ENCODE measurements around the gene ABCB8. TPM values are rescaled to one million over a fixed set of nuclear protein-coding genes. Genes with fewer than 3 reads are reported as not detected.

Gene ABCB8
- total and polyA plus RNA-seq, 2 of the 8 experiments (the other 6 are each of a cell fraction or from before 2014, with no cell fraction given): 17.7 to 27.0 TPM

GRCh38 chr7:151085691-151086620, 57.7 kb downstream of the ABCB8 start, which contains the start of gene AGAP3 (continued):
- TF ChIP-seq TAF7 (optimal IDR thresholded peaks at IDR 0.05; ENCODE audit: borderline replicate concordance, low read depth, low read length) (no peak), SP4 (IDR thresholded peaks at IDR 0.05; ENCODE audit: low read length) (no peak), E2F6 (IDR thresholded peaks at IDR 0.05) (no peak; the same call in none of the 2 replicates), RXRA (IDR thresholded peaks at IDR 0.05; ENCODE audit: insufficient read depth, low read depth, low read length) (no peak), CHD2 (IDR thresholded peaks at IDR 0.05; ENCODE audit: low read length) (no peak), ASH2L (IDR thresholded peaks at IDR 0.05; ENCODE audit: low read length) (no peak), ZNF274 (IDR thresholded peaks at IDR 0.05; ENCODE audit: borderline replicate concordance, extremely low read depth, low read length) (no peak), MAX (IDR thresholded peaks at IDR 0.05) (peak; percentile 33; the same call in 1 of the 2 replicates), GABPA (IDR thresholded peaks at IDR 0.05; ENCODE audit: borderline replicate concordance, insufficient read depth, low read length) (no peak), HDAC6 (IDR thresholded peaks at IDR 0.05; ENCODE audit: low read depth, low read length) (no peak), CBX5 (IDR thresholded peaks at IDR 0.05; ENCODE audit: low read depth, low read length) (no peak), CEBPB (IDR thresholded peaks at IDR 0.05; ENCODE audit: low read depth, low read length) (no peak), EZH2 (IDR thresholded peaks at IDR 0.05; ENCODE audit: low read depth, low read length, severe bottlenecking) (no peak), MAFK (IDR thresholded peaks at IDR 0.05; ENCODE audit: low read depth, low read length) (no peak), TCF12 (IDR thresholded peaks at IDR 0.05; ENCODE audit: low read depth, low read length) (no peak), EP300 (IDR thresholded peaks at IDR 0.05; ENCODE audit: borderline replicate concordance in 1 of 2, low read depth in 2 of 2, low read length in 2 of 2) (no peak), CREB1 (IDR thresholded peaks at IDR 0.05) (0 out of 2 replicates have a peak, but pooled peaks have one; percentile 34), CTBP2 (IDR thresholded peaks at IDR 0.05; ENCODE audit: borderline replicate concordance, insufficient read depth, insufficient read length, low read length) (no peak)
- TF ChIP-seq, protein P1, sequence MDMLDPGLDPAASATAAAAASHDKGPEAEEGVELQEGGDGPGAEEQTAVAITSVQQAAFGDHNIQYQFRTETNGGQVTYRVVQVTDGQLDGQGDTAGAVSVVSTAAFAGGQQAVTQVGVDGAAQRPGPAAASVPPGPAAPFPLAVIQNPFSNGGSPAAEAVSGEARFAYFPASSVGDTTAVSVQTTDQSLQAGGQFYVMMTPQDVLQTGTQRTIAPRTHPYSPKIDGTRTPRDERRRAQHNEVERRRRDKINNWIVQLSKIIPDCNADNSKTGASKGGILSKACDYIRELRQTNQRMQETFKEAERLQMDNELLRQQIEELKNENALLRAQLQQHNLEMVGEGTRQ (IDR thresholded peaks at IDR 0.05; ENCODE audit: low read length): no peak; the same call in 1 of the 2 replicates
- TF ChIP-seq, protein P2, sequence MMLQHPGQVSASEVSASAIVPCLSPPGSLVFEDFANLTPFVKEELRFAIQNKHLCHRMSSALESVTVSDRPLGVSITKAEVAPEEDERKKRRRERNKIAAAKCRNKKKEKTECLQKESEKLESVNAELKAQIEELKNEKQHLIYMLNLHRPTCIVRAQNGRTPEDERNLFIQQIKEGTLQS (IDR thresholded peaks at IDR 0.05; ENCODE audit: insufficient read depth, low read depth, low read length): no peak
